C4-2B (cell line): Measurements from ENCODE around the gene SNAPC2.

Experiments
- H3K27ac ChIP-seq: fragments of 450-650 bp; 2 replicates; pipeline ENCODE4 v1.5.1; 2017
- ZFX ChIP-seq: fragments of 450-650 bp; IDR thresholded peaks from 2 replicates; pipeline ENCODE4 v1.6.1; 2017
- TF ChIP-seq, protein P1 (sequence below): fragments of 450-650 bp; conservative IDR thresholded peaks from 2 replicates; pipeline ENCODE4 v1.5.1; 2017; ENCODE audit warnings: mild to moderate bottlenecking

SNAPC2 gene

DNA sequence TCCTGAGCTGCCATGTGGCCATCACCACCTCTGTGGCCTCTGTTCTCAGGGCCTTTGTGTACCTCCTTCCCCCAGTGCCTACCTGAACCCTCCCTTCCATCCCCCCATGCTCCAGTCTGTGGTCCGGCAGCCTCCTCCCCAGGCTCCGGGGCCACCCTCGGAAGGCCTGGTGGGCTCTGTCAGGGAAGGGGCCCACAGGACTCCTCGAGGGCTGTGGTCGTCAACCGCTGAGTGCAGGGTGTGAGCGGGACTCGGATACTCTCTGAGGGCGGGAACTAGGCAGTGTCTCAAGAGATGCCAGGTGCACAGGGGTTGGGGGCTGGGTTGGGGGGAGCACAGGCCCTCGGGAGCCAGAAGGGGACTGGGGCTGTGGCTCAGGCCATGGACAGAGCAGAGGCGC, 12.6 kb upstream of the SNAPC2 start:
- H3K27ac ChIP-seq: no peak overlapping the region
- TF ChIP-seq, protein P1, sequence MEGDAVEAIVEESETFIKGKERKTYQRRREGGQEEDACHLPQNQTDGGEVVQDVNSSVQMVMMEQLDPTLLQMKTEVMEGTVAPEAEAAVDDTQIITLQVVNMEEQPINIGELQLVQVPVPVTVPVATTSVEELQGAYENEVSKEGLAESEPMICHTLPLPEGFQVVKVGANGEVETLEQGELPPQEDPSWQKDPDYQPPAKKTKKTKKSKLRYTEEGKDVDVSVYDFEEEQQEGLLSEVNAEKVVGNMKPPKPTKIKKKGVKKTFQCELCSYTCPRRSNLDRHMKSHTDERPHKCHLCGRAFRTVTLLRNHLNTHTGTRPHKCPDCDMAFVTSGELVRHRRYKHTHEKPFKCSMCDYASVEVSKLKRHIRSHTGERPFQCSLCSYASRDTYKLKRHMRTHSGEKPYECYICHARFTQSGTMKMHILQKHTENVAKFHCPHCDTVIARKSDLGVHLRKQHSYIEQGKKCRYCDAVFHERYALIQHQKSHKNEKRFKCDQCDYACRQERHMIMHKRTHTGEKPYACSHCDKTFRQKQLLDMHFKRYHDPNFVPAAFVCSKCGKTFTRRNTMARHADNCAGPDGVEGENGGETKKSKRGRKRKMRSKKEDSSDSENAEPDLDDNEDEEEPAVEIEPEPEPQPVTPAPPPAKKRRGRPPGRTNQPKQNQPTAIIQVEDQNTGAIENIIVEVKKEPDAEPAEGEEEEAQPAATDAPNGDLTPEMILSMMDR: no peak
- TF ChIP-seq ZFX: no peak

DNA sequence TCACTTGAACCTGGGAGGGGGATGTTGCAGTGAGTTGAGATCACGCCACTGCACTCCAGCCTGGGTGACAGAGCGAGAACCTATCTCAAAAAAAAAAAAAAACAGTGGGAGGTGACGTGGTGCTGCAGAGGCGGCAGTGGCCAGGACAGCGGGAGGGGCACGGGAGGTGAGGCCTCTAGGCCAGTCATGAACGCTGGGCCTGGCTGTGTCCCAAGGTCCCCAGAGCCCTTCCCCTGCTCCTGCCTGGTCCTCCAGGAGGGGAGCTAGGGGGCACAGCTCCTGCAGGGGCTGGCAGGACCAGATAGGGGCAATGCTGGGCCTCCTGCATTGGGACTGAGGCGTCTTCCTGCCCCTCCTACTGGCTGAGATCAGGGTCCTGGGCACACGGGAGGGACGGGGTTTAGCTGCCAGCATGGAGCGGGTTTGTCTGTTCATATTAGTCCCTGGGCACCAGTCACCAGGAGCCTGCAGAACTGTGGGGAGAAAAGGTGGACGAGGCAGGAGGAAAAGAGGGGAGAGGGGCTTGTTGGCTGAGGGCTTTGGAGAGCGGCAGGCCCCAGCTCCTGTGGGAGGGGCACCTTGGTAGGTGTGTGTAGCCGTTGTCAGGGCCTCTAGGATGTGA, 11.9 kb upstream of the SNAPC2 start:
- H3K27ac ChIP-seq: no peak overlapping the region
- TF ChIP-seq, protein P1: no peak
- TF ChIP-seq ZFX: no peak

DNA sequence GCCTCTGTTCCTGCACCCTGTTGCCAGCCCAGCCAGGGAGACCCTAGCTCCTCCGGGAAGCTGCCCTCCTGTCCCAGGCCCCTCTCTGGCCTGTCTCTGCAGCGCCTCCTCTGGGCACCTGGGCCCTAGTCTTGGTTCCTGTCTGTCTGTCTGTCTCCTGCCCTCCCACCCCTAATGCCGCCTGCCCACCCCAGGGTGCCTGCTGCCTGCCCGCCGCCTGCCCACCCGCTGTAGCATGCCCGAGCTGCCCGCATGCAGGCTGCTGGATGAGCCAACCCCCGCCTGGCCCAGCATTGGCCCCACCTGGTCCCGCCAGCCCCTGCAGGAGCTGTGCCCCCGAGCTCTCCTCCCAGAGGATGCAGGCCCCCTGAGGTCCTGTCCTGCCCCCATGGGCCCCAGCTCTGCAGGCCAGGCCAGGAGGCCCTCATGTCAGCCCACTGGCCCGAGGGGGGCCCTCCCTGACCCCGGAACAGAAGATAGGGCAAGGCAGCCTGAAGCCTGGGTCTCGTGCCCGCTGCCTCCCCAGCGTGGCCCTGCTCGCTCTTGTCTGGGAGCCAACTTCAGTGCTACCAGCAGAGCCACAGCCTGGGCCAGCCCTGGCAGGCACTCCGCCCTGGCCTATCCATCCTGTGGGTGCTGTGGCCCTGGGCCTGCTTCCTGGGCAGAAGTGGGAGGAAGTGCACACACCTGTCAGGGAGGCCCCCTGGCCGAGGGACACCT, 11.2 kb upstream of the SNAPC2 start:
- no peak overlapping the region for H3K27ac ChIP-seq
- TF ChIP-seq ZFX: no peak
- TF ChIP-seq, protein P1: no peak

GRCh38 chr19:7909471-7910067, 10.6 kb upstream of the SNAPC2 start:
- no peak for TF ChIP-seq ZFX
- TF ChIP-seq, protein P1: no peak

DNA sequence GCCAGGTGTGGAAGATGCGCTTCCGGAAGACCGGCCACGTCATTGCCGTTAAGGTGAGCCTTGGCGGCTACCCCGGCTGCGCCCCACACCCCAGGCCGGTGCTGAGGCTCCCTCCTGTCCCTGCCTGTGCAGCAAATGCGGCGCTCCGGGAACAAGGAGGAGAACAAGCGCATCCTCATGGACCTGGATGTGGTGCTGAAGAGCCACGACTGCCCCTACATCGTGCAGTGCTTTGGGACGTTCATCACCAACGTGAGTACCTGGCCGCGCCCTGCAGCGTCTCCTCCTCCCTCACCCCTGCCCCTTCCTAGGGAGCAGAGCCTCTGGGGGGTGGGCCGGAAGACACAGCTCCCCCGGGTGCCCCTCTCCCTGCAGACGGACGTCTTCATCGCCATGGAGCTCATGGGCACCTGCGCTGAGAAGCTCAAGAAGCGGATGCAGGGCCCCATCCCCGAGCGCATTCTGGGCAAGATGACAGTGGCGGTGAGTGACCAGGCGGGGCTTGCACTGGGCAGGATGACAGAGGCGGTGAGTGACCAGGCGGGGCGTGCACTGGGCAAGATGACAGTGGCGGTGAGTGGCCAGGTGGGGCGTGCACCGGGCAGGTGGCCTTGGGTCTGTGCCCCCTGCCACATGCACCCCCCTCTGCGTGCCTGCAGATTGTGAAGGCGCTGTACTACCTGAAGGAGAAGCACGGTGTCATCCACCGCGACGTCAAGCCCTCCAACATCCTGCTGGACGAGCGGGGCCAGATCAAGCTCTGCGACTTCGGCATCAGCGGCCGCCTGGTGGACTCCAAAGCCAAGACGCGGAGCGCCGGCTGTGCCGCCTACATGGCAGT, 9.6 kb upstream of the SNAPC2 start:
- H3K27ac ChIP-seq: no peak overlapping the region

More at GRCh38 chr19:7909471-7910067, 10.6 kb upstream of the SNAPC2 start:
- no peak overlapping the region for H3K27ac ChIP-seq

GRCh38 chr19:7911508-7912143, 8.5 kb upstream of the SNAPC2 start:
- TF ChIP-seq, protein P1: no peak
- TF ChIP-seq ZFX: no peak
- no peak overlapping the region for H3K27ac ChIP-seq

More for the DNA sequence above, 9.6 kb upstream of the SNAPC2 start:
- no peak for TF ChIP-seq ZFX
- TF ChIP-seq, protein P1: no peak
